ENCODE data around the gene BPIFB1.
A peak's percentile ranks its signal among the peaks of the same experiment; 100 is the strongest.

BPIFB1 gene

GRCh38 chr20:33299111-33299603 lies 16.1 kb downstream of the BPIFB1 start:
- peak; percentile 81 to 82 for DNase-seq

DNA sequence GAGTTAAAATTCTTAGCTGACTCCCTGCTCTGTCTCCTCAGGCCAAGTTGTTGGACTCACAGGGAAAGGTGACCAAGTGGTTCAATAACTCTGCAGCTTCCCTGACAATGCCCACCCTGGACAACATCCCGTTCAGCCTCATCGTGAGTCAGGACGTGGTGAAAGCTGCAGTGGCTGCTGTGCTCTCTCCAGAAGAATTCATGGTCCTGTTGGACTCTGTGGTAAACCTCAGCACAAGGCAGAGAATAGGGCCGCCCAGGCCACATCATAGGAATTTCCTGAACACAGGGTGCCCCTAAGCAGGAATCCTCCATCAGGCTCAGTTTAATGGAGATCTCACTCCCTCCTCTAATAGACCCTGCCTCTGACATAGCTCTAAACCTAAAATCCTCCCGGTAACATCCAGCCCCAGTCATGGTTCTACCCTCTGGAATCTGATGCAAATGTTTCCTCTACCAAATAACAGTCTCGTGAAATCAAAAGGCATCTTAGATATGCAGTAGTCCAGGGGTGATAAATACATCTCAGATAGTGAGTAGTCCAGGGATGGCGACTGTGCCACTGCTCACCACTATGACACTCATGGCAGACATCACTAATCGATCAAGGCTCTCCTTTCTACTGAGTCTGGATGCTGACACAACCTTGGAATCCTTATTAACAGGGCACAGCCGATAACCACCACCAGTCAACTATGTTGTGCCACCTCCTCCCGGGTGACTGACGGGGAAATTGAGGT lies 18.3 kb downstream of the BPIFB1 start:
- no peak for DNase-seq

DNA sequence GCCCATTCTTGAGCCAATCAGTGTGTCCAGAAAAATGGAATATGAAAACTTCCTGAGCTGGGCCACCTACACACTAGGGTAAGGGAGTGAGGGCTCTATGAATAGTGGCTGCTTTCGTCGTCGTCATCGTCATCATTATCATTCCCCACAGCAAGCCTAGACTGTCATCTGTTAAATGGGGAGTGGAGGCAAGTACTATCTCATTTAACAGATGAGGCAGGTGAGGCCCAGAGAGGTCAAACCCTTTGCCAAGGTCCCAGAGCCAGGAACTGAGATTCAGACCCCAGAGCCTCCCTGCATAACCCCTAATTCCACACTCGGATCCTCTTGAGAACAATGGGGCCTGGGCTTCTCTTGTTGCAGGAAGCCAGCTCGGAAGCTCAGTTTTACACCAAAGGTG lies 20.6 kb downstream of the BPIFB1 start:
- DNase-seq: no peak

DNA sequence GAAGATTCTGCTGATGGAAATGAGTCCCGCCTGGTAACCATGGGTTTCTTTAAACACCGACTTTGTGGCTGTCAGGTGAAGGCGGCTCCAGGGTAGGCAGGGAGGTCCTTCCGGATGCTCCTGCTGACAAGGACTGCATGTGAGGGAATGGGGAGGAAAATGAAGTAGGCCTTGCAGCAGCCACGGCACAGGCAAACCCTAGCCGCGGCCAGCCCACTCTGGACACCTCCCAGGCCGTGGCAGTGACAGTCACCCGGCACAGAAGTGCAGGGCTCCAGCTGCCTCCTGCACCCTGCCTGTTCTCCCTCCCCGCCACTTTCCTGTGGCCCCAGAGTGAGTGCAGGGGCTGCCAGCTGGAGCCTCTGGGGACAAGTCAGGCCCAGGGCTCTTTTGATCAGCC lies 21.0 kb downstream of the BPIFB1 start:
- no peak for DNase-seq

DNA sequence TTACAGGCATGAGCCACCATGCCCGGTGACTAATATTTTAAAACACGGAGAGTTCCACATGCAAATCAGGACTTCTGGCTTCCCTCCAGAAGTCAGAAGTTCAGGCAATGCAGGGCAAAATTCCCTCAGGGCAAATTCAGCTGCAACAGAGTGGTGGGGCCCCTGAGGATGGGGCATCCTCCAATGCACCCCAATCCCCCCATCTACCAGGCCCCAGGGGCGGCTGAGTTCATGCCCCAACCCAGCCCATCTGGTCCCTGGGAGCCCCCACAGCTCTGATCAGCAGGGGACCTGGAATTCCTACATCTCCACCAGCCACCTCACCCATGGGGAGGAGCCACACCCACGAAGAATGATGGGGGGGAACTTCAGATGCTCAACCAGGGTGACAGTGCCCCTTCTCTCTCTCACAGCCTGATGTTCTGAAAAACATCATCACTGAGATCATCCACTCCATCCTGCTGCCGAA lies 22.6 kb downstream of the BPIFB1 start:
- DNase-seq: no peak

- DNase-seq: no peak
Measured at GRCh38 chr20:33306228-33306627, 23.2 kb downstream of the BPIFB1 start.

DNA sequence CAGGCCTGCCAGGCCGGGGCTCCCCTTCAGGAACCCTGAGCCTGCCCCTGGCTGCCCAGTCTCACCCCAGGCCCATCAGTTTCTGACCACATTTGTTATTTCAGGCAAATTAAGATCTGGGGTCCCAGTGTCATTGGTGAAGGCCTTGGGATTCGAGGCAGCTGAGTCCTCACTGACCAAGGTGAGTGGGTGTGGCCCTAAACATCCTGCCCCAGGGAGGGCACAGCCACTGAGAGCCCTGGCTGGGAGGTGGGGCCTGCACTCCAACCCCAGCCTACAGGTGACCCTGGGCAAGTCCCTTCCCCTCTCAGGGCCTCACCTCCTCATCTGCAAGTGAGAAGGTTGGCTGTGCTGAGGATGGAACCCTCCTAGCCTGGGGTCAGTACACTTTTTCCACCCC lies 23.8 kb downstream of the BPIFB1 start:
- DNase-seq: no peak

DNA sequence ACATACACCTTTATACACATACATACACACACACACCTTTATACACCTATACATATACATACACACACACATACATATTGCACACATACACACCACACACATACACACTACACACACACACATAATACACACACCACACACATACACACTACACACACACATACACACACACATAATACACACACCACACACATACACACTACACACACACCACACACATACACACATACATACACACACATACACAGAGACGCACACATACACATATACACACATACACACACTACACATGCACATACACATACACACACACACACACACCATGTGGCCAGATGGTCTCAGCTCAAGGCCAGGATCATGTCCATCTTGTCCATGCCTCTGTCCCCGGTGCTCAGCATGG lies 25.7 kb downstream of the BPIFB1 start:
- no peak for DNase-seq

DNA sequence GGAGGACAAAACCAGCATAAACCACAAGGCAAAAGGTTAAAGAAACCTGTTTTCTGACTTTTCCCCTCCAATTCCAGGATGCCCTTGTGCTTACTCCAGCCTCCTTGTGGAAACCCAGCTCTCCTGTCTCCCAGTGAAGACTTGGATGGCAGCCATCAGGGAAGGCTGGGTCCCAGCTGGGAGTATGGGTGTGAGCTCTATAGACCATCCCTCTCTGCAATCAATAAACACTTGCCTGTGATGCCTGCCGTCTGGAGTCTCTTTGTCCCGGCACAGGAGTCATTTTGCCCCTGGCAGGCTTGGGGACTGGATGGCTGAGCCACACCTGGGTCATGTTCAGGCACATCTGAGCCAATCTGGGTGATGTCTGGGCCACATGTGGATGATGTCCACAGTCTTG lies 26.6 kb downstream of the BPIFB1 start:
- no peak for DNase-seq

DNA sequence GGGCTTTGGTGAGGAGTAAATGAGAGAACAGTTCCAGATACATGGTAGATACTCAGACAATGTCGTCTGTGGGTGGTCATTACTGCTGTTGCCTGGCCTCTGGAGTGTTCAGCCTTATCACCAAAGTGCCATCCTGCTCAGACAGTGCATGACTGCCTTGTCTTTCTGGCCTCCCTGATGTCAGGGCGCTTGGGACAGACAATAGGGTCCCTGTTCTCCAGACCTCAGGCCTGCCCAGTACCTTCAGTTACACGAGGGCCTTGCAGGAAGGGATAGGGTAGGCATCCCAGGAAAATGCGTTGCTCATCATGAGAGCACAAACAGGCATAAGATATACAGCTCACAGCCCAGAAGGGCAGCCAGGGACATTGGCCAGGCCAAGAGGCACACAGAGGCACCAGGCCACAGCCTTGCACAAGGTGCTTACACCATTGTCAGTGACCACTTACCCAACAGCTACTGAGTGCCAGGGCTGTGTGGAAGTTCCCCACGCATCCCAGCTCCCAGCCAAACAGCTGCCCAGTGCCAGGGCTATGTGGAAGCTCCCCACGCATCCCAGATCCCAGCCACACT lies 27.4 kb downstream of the BPIFB1 start:
- DNase-seq: no peak

DNA sequence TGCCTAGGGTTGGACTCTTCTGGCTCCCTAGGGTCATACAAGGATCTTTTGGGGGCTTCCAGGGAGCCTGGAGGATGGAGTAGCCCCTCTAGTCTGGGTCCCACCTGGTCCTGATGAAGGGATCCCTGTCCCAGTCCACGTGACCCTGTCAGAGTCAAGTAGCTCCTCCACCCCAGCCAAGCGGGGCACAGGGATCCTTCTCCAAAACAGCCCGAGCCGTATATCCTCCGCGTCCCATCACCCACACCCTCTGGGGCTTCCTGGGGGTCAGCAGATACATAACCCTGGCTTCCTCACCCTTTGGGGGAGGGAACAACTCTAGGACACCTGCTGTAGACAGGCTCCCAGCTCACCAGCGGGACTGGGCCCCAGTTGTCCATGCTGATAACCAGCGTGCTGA lies 28.0 kb downstream of the BPIFB1 start:
- DNase-seq: no peak

DNA sequence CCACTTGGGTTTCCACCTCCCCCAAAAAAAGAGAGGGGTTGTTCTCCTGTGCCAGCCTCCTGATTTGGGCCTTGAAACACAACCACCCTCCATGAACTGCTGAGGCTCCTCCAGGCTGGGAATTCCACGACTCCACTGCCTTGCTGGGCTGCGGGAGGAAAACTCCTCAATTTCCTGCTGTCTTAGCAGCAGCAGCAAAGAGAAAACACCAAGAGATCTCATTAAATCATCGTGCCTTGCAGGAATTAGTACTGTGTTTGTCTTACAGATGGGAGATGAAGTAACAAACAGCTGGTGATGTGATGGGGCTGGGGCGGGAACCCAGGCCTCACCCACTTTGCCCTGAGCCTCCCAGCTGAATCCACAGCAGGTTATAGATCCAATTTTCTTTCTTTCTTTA lies 29.0 kb downstream of the BPIFB1 start:
- no peak for DNase-seq

- DNase-seq: no peak
Measured at GRCh38 chr20:33312583-33312982, 29.6 kb downstream of the BPIFB1 start.

DNA sequence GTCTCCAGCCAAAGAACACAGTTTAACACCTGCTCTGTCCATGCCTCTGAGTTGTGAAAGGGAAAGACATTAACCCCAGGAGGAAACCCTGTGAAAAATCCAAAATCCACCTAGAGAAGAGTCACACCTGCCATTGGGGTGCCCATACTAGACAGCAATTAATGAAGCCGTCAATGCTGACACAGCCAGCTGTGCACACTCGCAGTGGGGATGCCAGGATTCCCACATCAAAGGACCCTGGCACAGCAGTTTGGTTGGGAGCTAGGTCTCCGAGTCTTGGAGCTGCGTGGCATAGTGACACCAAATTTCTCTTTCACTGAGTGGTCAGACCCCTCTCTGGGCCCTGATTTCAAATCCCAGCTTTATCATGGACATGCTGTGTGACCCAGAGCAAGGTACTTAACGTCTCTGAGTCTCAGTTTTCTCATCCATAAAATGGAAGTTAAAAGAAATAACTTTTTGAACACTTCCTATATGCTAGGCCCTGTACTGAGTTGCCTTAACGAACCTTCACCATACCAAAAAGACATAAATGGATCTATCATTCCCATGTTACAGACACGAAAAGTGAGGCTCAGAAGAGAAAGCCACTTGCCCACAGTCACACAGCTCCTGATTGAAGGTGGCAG lies 30.8 kb downstream of the BPIFB1 start:
- DNase-seq: no peak

- no peak for DNase-seq
Measured at GRCh38 chr20:33316343-33316742, 33.3 kb downstream of the BPIFB1 start.

- DNase-seq: no peak
Measured at GRCh38 chr20:33316958-33317357, 33.9 kb downstream of the BPIFB1 start.

DNA sequence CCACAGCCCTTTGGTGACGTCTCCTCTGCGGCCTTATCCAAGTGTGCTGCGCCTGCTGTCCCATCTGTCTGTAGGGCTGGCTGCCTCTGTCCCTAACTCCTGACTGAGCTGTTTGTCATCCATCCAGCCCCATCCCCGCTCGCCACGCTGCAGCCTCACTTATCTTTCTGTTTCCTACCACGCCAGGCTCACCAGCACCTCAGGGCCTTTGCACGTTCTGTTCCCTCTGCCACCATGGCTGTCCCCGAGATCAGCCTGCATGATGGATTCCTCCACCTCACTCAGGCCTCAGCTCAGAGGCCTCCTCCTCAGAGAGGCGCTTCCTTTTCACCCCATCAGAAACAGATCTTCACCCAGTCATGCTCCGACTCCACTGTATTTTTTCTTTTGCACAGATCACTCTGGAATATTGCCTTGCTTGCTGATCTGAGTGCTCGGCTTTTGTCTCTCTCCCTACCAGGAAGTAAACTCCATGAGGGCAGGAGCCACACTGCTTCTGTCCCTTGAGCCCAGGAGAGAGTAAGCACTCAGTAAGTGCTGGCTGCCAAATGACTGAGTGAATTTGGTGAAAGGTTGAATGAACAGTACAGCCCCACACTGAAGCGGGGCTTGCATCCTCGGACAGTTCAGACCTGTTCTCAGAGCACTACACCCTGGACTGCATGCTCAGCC lies 34.5 kb downstream of the BPIFB1 start:
- no peak for DNase-seq

DNA sequence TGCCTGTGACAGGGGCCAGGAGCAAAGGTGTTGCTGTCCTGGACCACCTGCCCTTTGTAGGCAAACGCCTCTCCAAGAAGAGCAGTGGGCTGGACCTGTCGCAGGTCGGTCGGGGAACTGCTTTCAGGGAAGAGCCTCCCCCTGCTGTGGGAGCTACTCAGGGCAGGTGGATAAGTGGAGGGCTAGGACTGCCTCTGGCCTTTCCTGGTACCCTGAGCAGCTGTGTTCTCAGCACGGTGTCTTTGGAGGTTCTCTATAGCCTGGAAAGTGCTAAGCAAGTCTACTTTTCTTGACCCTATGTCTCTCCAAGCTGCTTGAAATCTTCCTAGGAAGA lies 35.0 kb downstream of the BPIFB1 start:
- no peak for DNase-seq

GRCh38 chr20:33320006-33320405 lies 37.0 kb downstream of the BPIFB1 start:
- no peak for DNase-seq

- no peak for DNase-seq
Measured at GRCh38 chr20:33322456-33322855, 39.4 kb downstream of the BPIFB1 start.

- no peak for DNase-seq
Measured at GRCh38 chr20:33323236-33323635, 40.2 kb downstream of the BPIFB1 start.

DNA sequence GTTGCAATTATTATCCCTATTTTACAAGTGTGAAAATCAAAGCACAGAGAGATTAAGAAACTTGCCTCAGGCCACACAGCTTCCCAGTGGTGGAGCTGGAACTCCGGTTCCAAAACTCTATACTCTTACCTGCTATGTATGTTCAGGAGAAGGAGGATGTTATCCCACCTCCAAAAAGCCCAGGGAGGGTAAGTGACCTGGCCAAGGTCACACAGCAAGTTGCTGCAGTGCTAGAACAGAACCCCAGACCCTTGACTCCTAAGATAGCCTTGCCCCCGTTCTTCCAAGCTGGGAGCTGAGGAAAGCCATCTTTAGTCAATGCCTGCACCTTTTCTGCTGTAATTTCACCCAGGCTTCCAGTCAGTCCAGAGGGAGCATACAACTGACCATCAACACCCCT lies 42.3 kb downstream of the BPIFB1 start:
- no peak for DNase-seq
